OCI-M2 (cell line): ENCODE data around the gene NNMT.

Experiments used
- DNase-seq: peaks from one replicate; lab custom pipeline; 2025; ENCODE audit not compliant: unreplicated experiment; lab: John Stamatoyannopoulos, UW

The NNMT gene

GRCh38 chr11:114295676-114296604, at the start of gene NNMT:
TSS of gene NNMT (plus strand) at chr11:114296399. CDS start at chr11:114296557, 158 bp downstream.
- DNase-seq, result no peak

- no peak for DNase-seq
Measured at GRCh38 chr11:114247070-114247789, 49.0 kb upstream of the NNMT start.

- no peak for DNase-seq
Measured at GRCh38 chr11:114250180-114250579, 46.0 kb upstream of the NNMT start.

GRCh38 chr11:114250993-114251814, 45.0 kb upstream of the NNMT start:
- no peak for DNase-seq

- DNase-seq, result no peak
Measured at GRCh38 chr11:114251815-114252337, 44.3 kb upstream of the NNMT start.

GRCh38 chr11:114252767-114253166, 43.4 kb upstream of the NNMT start:
- no peak for DNase-seq

GRCh38 chr11:114253771-114254170, 42.4 kb upstream of the NNMT start:
- no peak for DNase-seq

GRCh38 chr11:114254571-114255146, 41.5 kb upstream of the NNMT start:
- DNase-seq, result no peak

- no peak for DNase-seq
Measured at GRCh38 chr11:114255289-114255688, 40.9 kb upstream of the NNMT start.

GRCh38 chr11:114256176-114256966, 39.8 kb upstream of the NNMT start:
- no peak for DNase-seq

GRCh38 chr11:114256967-114257286, 39.3 kb upstream of the NNMT start:
- no peak for DNase-seq

- no peak for DNase-seq
Measured at GRCh38 chr11:114257621-114258558, 38.3 kb upstream of the NNMT start.

GRCh38 chr11:114258696-114259095, 37.5 kb upstream of the NNMT start:
- no peak for DNase-seq

GRCh38 chr11:114259124-114259526, 37.1 kb upstream of the NNMT start:
- no peak for DNase-seq

GRCh38 chr11:114259551-114259983, 36.6 kb upstream of the NNMT start:
- no peak for DNase-seq

- no peak for DNase-seq
Measured at GRCh38 chr11:114260077-114260476, 36.1 kb upstream of the NNMT start.

- no peak for DNase-seq
Measured at GRCh38 chr11:114260483-114260882, 35.7 kb upstream of the NNMT start.

- no peak for DNase-seq
Measured at GRCh38 chr11:114261791-114262190, 34.4 kb upstream of the NNMT start.
